Activated naive CD4-positive, alpha-beta T cell treated with anti-CD3 and anti-CD28 coated beads for 36 hours (primary cell): ENCODE data around the gene FOXP1. TPM values are rescaled to one million over a fixed set of nuclear protein-coding genes. Genes with fewer than 3 reads are reported as not detected.

Source experiments
- CTCF ChIA-PET: fragments of 350-600 bp; sonication (Branson Sonifier 250); formaldehyde crosslinking; loops from one replicate; lab custom pipeline; 2021; ENCODE audit warnings: antibody characterized with exemption; lab: Charles Lee
- DNase-seq: peaks from one replicate; pipeline ENCODE4 v3.0.0-alpha.2; 2020
- H3K27ac Mint-ChIP-seq: one replicate; pipeline ENCODE4 v1.8.0; 2021; ENCODE audit warnings: mild to moderate bottlenecking, mixed read lengths
- H3K27me3 Mint-ChIP-seq: one replicate; pipeline ENCODE4 v1.8.0; 2021; ENCODE audit warnings: low read depth, mixed read lengths
- H3K36me3 Mint-ChIP-seq: one replicate; pipeline ENCODE4 v1.8.0; 2021; ENCODE audit warnings: low read depth, mixed read lengths
- H3K4me1 Mint-ChIP-seq: one replicate; pipeline ENCODE4 v1.8.0; 2021; ENCODE audit warnings: low read depth, mixed read lengths
- H3K4me3 Mint-ChIP-seq: one replicate; pipeline ENCODE4 v1.8.0; 2021; ENCODE audit warnings: mild to moderate bottlenecking, moderate library complexity, mixed read lengths
- H3K9me3 Mint-ChIP-seq: one replicate; pipeline ENCODE4 v1.8.0; 2021; ENCODE audit warnings: mixed read lengths
- intact Hi-C: fragments of 100-400 bp; cut with micrococcal nuclease; formaldehyde crosslinking; loops from one replicate; pipeline ENCODE4 v1.15.1; 2023
- total RNA-seq, 2 experiments: library from RNA; stranded (reverse); gene quantifications; one replicate each; pipeline ENCODE4 v1.2.3, GENCODE V29; 2021

Gene FOXP1
- total RNA-seq, 2 experiments from 2014 or later, result 95.2 to 97.4 TPM

GRCh38 chr3:71369701-71370391 is 213.7 kb downstream of the FOXP1 start:
- peaks cover 74% of the 10 kb centered on the region for H3K4me1 Mint-ChIP-seq

GRCh38 chr3:71366988-71367604 is 216.4 kb downstream of the FOXP1 start:
- H3K27ac Mint-ChIP-seq, result no peak overlapping the region
- no peaks in the 10 kb centered on the region for H3K9me3 Mint-ChIP-seq
- H3K36me3 Mint-ChIP-seq, result no peaks in the 10 kb centered on the region
- H3K4me1 Mint-ChIP-seq, result peaks cover 69% of the 10 kb centered on the region
- CTCF ChIA-PET, result no interaction called here
- no peaks in the 10 kb centered on the region for H3K27me3 Mint-ChIP-seq
- DNase-seq, result no peak
- intact Hi-C loops, result no loop called here
- no peak overlapping the region for H3K4me3 Mint-ChIP-seq

More at GRCh38 chr3:71369701-71370391, 213.7 kb downstream of the FOXP1 start:
- Mint-ChIP-seq H3K27me3 (no peaks in the 10 kb centered on the region), H3K36me3 (no peaks in the 10 kb centered on the region), H3K27ac (no peak overlapping the region), H3K4me3 (no peak overlapping the region), H3K9me3 (no peaks in the 10 kb centered on the region)
- DNase-seq, result no peak
- intact Hi-C loops, result loop anchor here (10.0 kb wide), 1 partner anchor 815 kb away; no protein-coding TSS in a partner anchor
- CTCF ChIA-PET, result no interaction called here

- H3K9me3 Mint-ChIP-seq, result no peaks in the 10 kb centered on the region
- CTCF ChIA-PET, result interaction anchor here (4.4 kb wide), 1 partner anchor 36 kb away, joined by 19 read pairs; no protein-coding TSS in a partner anchor
- H3K27ac Mint-ChIP-seq, result no peak overlapping the region
- no peaks in the 10 kb centered on the region for H3K27me3 Mint-ChIP-seq
- no peak overlapping the region for H3K4me3 Mint-ChIP-seq
- no peak for DNase-seq
- intact Hi-C loops, result no loop called here
- no peaks in the 10 kb centered on the region for H3K36me3 Mint-ChIP-seq
- peaks cover 81% of the 10 kb centered on the region for H3K4me1 Mint-ChIP-seq
These were observed 222.1 kb downstream of the FOXP1 start for GRCh38 chr3:71361334-71361890.

GRCh38 chr3:71360764-71361163 is 222.8 kb downstream of the FOXP1 start:
- Mint-ChIP-seq H3K4me1 (peaks cover 82% of the 10 kb centered on the region), H3K4me3 (peak overlapping the region; percentile 48)

GRCh38 chr3:71360180-71360579 is 223.3 kb downstream of the FOXP1 start:
- H3K27ac Mint-ChIP-seq, result peak overlapping the region; percentile 70
- H3K4me1 Mint-ChIP-seq, result peaks cover 83% of the 10 kb centered on the region
- no peaks in the 10 kb centered on the region for H3K27me3 Mint-ChIP-seq
- intact Hi-C loops, result loop anchor here (1.0 kb wide), 7 partner anchors 13 to 349 kb away; no protein-coding TSS in a partner anchor
- H3K36me3 Mint-ChIP-seq, result no peaks in the 10 kb centered on the region
- CTCF ChIA-PET, result interaction anchor here (0.8 to 4.4 kb wide), 3 partner anchors 24 to 48 kb away, joined by 3 to 19 read pairs (median 5); no protein-coding TSS in a partner anchor
- no peaks in the 10 kb centered on the region for H3K9me3 Mint-ChIP-seq
- peak overlapping the region; percentile 48 for H3K4me3 Mint-ChIP-seq
- DNase-seq, result peak; percentile 41

More at GRCh38 chr3:71360764-71361163, 222.8 kb downstream of the FOXP1 start:
- Mint-ChIP-seq H3K36me3 (no peaks in the 10 kb centered on the region), H3K27me3 (no peaks in the 10 kb centered on the region), H3K9me3 (no peaks in the 10 kb centered on the region), H3K27ac (peak overlapping the region; percentile 70)
- DNase-seq, result peak; percentile 43
- intact Hi-C loops, result loop anchor here (1.0 kb wide), 7 partner anchors 13 to 349 kb away; no protein-coding TSS in a partner anchor
- CTCF ChIA-PET, result interaction anchor here (1.4 to 4.4 kb wide), 2 partner anchors 37 to 49 kb away, joined by 5 to 19 read pairs; no protein-coding TSS in a partner anchor

- Mint-ChIP-seq H3K9me3 (no peaks in the 10 kb centered on the region), H3K4me3 (no peak overlapping the region), H3K36me3 (no peaks in the 10 kb centered on the region), H3K27ac (no peak overlapping the region), H3K4me1 (peaks cover 72% of the 10 kb centered on the region), H3K27me3 (no peaks in the 10 kb centered on the region)
- intact Hi-C loops, result loop anchor here (1.0 to 5.0 kb wide), 7 partner anchors 19 to 586 kb away; no protein-coding TSS in a partner anchor
- CTCF ChIA-PET, result interaction anchor here (0.6 to 4.4 kb wide), 5 partner anchors 14 to 128 kb away, joined by 3 to 19 read pairs (median 4); no protein-coding TSS in a partner anchor
- peak; percentile 58 for DNase-seq
These were observed 225.3 kb downstream of the FOXP1 start for GRCh38 chr3:71358243-71358642.

- Mint-ChIP-seq H3K9me3 (no peaks in the 10 kb centered on the region), H3K36me3 (no peaks in the 10 kb centered on the region), H3K4me1 (peaks cover 70% of the 10 kb centered on the region), H3K4me3 (no peak overlapping the region), H3K27me3 (no peaks in the 10 kb centered on the region), H3K27ac (no peak overlapping the region)
- CTCF ChIA-PET, result interaction anchor here (0.6 to 1.5 kb wide), 6 partner anchors 16 to 159 kb away, joined by 3 to 7 read pairs (median 6); no protein-coding TSS in a partner anchor
- intact Hi-C loops, result loop anchor here (1.0 to 5.0 kb wide), 3 partner anchors 129 to 584 kb away; no protein-coding TSS in a partner anchor
- peak; percentile 24 for DNase-seq
These were observed 227.3 kb downstream of the FOXP1 start for GRCh38 chr3:71356265-71356664.

- Mint-ChIP-seq H3K4me1 (peaks cover 70% of the 10 kb centered on the region), H3K27me3 (no peaks in the 10 kb centered on the region), H3K27ac (peak overlapping the region; percentile 8), H3K4me3 (no peak overlapping the region), H3K9me3 (no peaks in the 10 kb centered on the region), H3K36me3 (peaks cover 1% of the 10 kb centered on the region)
- DNase-seq, result peak; percentile 61
- CTCF ChIA-PET, result interaction anchor here (0.6 to 1.5 kb wide), 6 partner anchors 16 to 159 kb away, joined by 3 to 7 read pairs (median 6); no protein-coding TSS in a partner anchor
- intact Hi-C loops, result loop anchor here (1.0 to 5.0 kb wide), 3 partner anchors 129 to 584 kb away; no protein-coding TSS in a partner anchor
These were observed 227.7 kb downstream of the FOXP1 start for GRCh38 chr3:71355862-71356261.

GRCh38 chr3:71355037-71355436 is 228.5 kb downstream of the FOXP1 start:
- H3K27me3 Mint-ChIP-seq, result no peaks in the 10 kb centered on the region
- H3K9me3 Mint-ChIP-seq, result no peaks in the 10 kb centered on the region
- H3K36me3 Mint-ChIP-seq, result peaks cover 1% of the 10 kb centered on the region
- intact Hi-C loops, result loop anchor here (5.0 kb wide), 2 partner anchors 498 to 583 kb away; no protein-coding TSS in a partner anchor
- peaks cover 70% of the 10 kb centered on the region for H3K4me1 Mint-ChIP-seq
- no peak overlapping the region for H3K27ac Mint-ChIP-seq
- no peak overlapping the region for H3K4me3 Mint-ChIP-seq
- CTCF ChIA-PET, result interaction anchor here (0.7 kb wide), 1 partner anchor 47 kb away, joined by 3 read pairs; no protein-coding TSS in a partner anchor
- DNase-seq, result no peak

GRCh38 chr3:71351403-71352149 is 232.0 kb downstream of the FOXP1 start:
- H3K4me1 Mint-ChIP-seq, result peaks cover 61% of the 10 kb centered on the region
- no peak overlapping the region for H3K4me3 Mint-ChIP-seq
- H3K27me3 Mint-ChIP-seq, result no peaks in the 10 kb centered on the region
- H3K9me3 Mint-ChIP-seq, result no peaks in the 10 kb centered on the region
- H3K36me3 Mint-ChIP-seq, result peaks cover 1% of the 10 kb centered on the region
- DNase-seq, result no peak
- CTCF ChIA-PET, result interaction anchor here (0.8 kb wide), 1 partner anchor 22 kb away, joined by 3 read pairs; no protein-coding TSS in a partner anchor
- no peak overlapping the region for H3K27ac Mint-ChIP-seq
- intact Hi-C loops, result no loop called here

- DNase-seq, result no peak
- Mint-ChIP-seq H3K27ac (no peak overlapping the region), H3K27me3 (no peaks in the 10 kb centered on the region), H3K4me3 (no peak overlapping the region), H3K36me3 (peaks cover 1% of the 10 kb centered on the region), H3K4me1 (peaks cover 57% of the 10 kb centered on the region), H3K9me3 (no peaks in the 10 kb centered on the region)
- intact Hi-C loops, result no loop called here
- CTCF ChIA-PET, result interaction anchor here (0.8 kb wide), 1 partner anchor 22 kb away, joined by 3 read pairs; no protein-coding TSS in a partner anchor
These were observed 232.5 kb downstream of the FOXP1 start for GRCh38 chr3:71350998-71351397.
